Measurements from ENCODE around the gene MAP2K4.

MAP2K4 gene

GRCh38 chr17:12040478-12040877 lies 19.8 kb downstream of the MAP2K4 start:
- no peak for DNase-seq

DNA sequence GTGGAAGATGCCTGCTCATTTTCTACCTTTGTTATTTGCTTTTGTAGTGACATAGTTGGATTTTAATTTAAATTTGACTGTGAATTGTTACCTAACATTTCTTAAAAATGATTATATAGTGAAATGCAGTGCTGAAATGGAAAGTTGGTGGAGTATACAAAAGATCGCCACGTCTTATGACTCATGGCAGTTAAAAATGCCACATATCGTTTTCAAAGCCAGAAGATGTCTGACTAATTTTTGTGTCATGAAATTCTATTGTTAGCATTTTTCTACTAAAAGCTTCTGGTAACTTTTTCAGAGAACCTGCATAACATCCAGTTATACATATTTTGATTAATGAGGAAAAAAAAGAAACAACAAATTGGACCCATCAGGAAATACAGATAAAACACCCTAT lies 20.6 kb downstream of the MAP2K4 start:
- no peak for DNase-seq

GRCh38 chr17:12043702-12044101 lies 23.0 kb downstream of the MAP2K4 start:
- no peak for DNase-seq

DNA sequence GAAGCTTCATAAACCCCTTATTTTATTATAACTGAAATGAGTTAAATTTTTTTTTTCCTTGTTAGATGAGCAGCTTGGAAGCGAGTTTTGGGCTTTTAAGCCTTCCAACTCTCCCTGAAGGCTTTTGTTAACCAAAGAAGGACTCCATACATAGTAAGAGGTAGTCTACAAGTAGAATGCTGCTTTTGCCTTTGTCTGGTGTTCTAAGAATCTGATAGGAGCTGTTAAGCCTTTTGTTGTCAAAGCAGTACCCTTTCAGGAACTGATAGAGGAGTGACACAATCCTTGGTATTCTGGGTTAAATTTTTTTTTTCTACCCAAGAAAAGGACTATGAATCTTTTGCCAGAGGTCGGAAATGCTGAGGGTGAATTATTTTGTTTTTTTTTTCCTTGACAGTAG lies 26.1 kb downstream of the MAP2K4 start:
- no peak for DNase-seq

GRCh38 chr17:12047681-12048376 lies 27.2 kb downstream of the MAP2K4 start:
- DNase-seq, result no peak

DNA sequence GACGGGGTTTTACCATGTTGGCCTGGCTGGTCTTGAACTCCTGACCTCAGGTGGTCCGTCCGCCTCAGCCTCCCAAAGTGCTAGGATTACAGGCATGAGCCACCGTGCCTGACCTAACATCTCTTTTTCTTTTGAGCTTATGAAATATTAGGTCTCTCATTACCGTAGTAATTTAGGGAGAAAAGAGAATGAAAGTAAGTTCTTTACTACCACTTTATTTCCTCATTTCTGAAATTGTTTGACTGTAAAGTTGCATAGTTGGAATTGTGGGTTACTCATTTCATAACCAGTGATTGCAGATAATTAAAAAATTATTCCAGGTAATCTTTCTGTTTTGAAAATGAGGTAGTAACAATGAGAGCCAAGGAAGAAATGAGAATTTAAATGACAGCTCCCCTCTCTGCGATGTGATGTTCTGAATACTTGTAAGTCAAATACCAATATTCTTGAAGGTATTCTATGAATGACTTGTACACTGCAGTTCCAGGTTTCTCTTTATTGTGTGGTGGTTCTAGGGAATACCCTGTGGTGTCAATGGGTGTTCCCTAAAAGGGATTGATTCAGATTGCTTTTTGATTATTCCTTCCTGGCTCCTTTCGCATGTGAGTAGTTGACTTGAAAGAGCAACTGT lies 28.3 kb downstream of the MAP2K4 start:
- no peak for DNase-seq

GRCh38 chr17:12050646-12051225 lies 30.1 kb downstream of the MAP2K4 start:
- no peak for DNase-seq

DNA sequence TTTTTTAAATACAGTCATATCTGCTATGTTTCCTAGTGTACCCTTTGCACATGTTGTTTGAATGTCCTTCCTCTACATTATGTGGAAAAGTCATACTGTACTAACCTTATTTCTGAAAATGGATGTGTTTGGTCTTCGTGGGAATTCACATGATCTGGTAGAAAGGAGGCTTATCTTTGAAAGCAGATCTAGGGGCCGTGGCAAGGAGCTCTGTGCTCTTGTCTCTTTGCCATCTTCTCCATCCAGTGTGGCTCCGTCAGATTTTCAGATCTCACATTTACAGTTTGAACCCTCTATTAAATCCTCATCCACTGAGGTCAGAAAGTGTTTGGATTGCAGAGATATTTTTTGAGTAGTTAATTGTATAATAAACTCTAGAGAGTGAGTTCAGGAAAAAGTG lies 32.9 kb downstream of the MAP2K4 start:
- DNase-seq, result no peak

- no peak for DNase-seq
These were observed 35.2 kb downstream of the MAP2K4 start for GRCh38 chr17:12055889-12056288.

- DNase-seq, result no peak
These were observed 36.8 kb downstream of the MAP2K4 start for GRCh38 chr17:12057520-12057919.

GRCh38 chr17:12058535-12058934 lies 37.9 kb downstream of the MAP2K4 start:
- DNase-seq, result no peak

- no peak for DNase-seq
These were observed 41.6 kb downstream of the MAP2K4 start for GRCh38 chr17:12062249-12062648.

DNA sequence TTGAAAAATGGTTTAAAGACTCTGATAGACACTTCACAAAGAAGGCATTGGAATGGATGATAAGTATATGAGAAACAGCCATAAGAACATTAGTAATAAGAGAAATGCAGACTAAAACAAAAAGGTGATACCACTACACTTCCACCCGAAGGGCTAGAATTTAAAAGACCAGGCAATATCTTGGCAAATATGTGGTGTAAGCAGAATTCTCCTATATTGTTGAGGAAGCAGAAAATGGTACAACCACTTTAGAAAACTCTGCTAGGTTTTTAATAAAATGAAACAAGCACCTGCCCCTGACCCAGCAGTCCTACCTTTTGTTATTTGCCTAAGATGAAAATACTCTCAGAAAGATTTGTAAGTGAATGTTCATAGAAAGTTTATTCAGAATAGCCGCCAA lies 43.7 kb downstream of the MAP2K4 start:
- no peak for DNase-seq

- no peak for DNase-seq
These were observed 46.8 kb downstream of the MAP2K4 start for GRCh38 chr17:12067485-12067884.

DNA sequence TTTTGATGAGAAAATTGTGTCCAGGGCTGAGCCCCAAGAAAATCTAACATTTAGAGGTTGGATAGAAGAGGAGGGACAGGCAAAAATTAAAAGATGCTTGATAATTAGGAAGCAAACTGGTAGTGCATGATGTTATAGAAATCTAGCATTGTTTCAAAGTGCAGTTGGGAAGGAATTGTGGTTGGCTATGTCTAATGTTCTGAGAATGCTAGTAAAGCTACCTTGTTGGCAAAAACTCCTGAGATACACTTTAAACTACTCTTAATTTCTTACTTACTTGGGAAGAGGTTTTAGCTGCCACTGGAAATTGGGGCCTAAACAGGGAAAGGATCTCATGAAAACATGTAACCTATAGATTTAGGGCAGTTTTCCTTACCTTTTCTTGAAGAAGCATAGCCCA lies 48.3 kb downstream of the MAP2K4 start:
- no peak for DNase-seq

- DNase-seq, result no peak
These were observed 49.9 kb downstream of the MAP2K4 start for GRCh38 chr17:12070561-12070960.

DNA sequence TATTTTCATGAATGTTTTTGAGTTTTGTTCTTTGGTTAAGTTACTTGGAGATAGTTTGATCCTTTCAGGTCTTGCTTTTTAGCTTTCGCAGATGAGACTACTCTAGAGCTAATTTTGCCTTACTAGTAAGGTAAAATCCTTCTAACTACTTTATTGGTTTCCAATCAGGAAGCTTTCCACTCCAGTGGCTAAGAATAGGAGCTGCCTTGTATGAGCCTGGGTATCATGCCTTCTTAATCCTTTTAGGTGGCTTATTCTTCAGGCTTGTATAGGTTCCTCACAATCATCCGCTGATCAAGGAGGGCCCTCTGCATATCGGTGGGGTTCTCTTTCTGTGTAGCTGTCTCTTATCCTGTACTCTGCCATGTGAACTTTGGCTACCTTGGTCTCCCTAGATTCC lies 53.7 kb downstream of the MAP2K4 start:
- DNase-seq, result no peak

GRCh38 chr17:12077773-12078172 lies 57.1 kb downstream of the MAP2K4 start:
- no peak for DNase-seq

DNA sequence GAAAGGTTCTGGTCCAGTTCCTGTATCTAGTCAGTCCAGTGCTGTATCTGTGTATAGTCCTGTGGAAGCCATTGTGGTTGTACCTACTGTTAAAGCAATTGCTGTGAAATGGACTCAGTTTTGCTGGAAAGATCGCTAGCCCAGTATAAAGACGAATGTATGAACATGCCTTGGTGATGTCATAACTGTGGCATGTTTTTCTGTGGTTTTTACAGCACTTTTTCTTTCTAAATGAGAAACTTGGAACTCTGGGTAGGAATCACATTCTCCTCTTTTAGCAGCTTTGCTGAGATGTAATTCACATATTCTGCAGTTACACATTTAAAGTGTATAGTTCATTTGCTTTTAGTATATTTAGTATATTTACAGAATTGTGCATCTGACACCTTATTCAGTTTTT lies 58.1 kb downstream of the MAP2K4 start:
- DNase-seq, result no peak

- no peak for DNase-seq
These were observed 61.0 kb downstream of the MAP2K4 start for GRCh38 chr17:12081720-12082119.

DNA sequence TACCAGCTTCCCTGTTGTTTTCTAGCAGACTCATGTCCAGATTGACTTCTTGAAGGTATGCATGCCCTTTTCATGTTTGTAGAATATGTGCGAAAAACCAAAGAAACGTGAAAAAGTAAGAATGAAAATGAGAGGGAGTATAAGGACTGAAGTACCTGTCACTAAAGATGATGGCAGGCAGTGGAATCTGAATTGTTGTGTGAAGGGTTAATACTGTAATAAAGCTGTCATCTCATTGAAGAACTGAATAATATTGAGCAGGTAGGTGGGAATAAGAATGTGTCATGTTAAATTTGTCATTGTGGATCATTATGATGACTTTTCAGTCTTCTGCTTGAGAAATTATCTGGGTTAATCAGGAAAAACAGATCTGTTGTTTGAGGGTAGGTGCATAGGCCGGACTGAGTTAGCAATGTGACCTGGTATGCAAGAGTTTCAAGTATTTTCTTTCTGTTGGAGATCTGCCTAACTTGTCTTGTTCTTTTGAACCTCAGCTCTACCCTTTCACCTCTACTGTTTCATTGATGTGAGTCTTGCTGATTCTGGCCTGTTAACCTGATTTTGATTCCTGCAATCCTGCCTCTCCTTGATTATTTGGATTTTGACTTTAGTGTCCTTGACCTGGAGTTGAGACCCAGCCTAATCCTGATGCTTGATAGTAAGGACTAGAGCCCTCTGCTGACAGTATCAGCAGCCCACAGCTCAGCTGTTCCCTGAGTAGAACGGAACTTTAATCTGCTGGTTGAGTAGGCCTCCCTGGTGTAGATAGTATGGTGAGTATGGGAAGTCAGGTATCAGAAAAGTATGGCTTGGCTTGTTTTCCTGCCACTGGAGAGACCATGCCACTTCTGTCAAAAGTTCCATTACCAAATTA lies 64.6 kb downstream of the MAP2K4 start:
- no peak for DNase-seq

GRCh38 chr17:12088035-12088434 lies 67.4 kb downstream of the MAP2K4 start:
- DNase-seq, result no peak

DNA sequence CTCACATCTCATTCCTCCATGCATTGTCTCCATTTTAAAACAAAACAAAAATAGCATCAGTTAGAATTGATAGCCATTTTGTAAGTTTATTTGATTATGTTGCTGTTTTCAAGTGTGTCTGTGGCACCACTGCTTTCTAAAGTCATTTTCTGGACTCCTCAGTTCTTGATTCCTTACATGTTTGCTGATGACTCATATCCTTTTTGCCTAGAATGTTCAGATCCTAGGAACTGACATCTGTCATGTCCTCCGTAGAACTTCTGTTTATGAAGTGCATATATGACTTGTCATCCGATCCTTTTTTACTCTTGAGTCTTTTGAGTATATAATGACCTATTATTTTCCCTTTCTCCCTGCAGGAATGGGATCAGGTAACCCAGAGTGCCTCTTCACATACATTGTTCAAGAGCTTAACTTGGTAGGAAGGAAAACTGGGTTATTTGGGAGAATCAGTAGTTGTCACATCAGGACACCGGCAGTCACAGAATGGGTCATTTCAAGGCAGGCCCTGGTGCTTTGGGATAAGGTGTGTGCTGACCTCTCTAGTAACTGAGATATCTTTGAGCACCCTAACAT lies 69.2 kb downstream of the MAP2K4 start:
- DNase-seq, result no peak

Data from NCI-H1092 treated with DMSO at 0.1 percent for 48 hours (cell line).